K562 (cell line): Measurements from ENCODE around the gene NEURL1B. TPM values are rescaled to one million over a fixed set of nuclear protein-coding genes. Genes with fewer than 3 reads are reported as not detected.

Source experiments
- CCAR2 ChIP-seq: fragments of 200-400 bp; formaldehyde crosslinking; IDR thresholded peaks from 2 replicates; pipeline ENCODE4 v1.6.1; 2017; ENCODE audit warnings: mild to moderate bottlenecking, low read depth, low read length
- DACH1 ChIP-seq: fragments of 450-650 bp; IDR thresholded peaks from 2 replicates; pipeline ENCODE4 v1.6.1; 2018; ENCODE audit not compliant: partially characterized antibody
- POLR2AphosphoS5 ChIP-seq: IDR thresholded peaks from 2 replicates; pipeline ENCODE4 v1.6.1; 2011; ENCODE audit warnings: mild to moderate bottlenecking, low read depth, low read length, moderate library complexity; ENCODE audit not compliant: control insufficient read depth, insufficient read depth
- SFPQ ChIP-seq: fragments of 200-400 bp; formaldehyde crosslinking; IDR thresholded peaks from 2 replicates; pipeline ENCODE4 v1.6.1; 2017; ENCODE audit warnings: mild to moderate bottlenecking, low read depth, low read length, moderate library complexity
- SIN3A ChIP-seq, 2 experiments: fragments of 150-350 bp in 1 of 2; IDR thresholded peaks; 2 replicates each; pipeline ENCODE4 v1.6.1; 2011 to 2016; ENCODE audit warnings: borderline replicate concordance in 2 of 2, low read depth in 2 of 2, low read length in 2 of 2, mild to moderate bottlenecking in 2 of 2, moderate library complexity in 2 of 2; ENCODE audit not compliant: control insufficient read depth in 1 of 2
- ZNF407 ChIP-seq: fragments of 450-650 bp; IDR thresholded peaks from 2 replicates; pipeline ENCODE4 v1.6.1; 2016; ENCODE audit warnings: low read depth
- ZNF511 ChIP-seq: sonication (generic); formaldehyde crosslinking; IDR thresholded peaks from 2 replicates; pipeline ENCODE4 v1.8.0; 2022; ENCODE audit warnings: mild to moderate bottlenecking, missing genetic modification reagents
- ZNF551 ChIP-seq: fragments of 250-450 bp; sonication (Bioruptor Pico); IDR thresholded peaks from 2 replicates; pipeline ENCODE4 v1.5.0; 2021; ENCODE audit warnings: mild to moderate bottlenecking, moderate library complexity
- ZNF717 ChIP-seq: fragments of 250-450 bp; sonication (Bioruptor Pico); IDR thresholded peaks from 2 replicates; pipeline ENCODE4 v1.5.0; 2021
- polyA plus RNA-seq, 8 experiments: library from polyadenylated mRNA; depleted of rRNA in 4 of 8; stranded (reverse) in 5 of 8; unstranded in 3 of 8; fragments of >200 nt; fragmentation: Nextera tagmentation in 2 of 8; fragmentation: Illumina TruSeq in 1 of 8; extraction: Ambion mirVana in 2 of 8; extraction: Trizol in 1 of 8; gene quantifications; 2 replicates each; pipeline versions ENCODE4 v1.2.1 to v1.2.3, GENCODE V29; 2011 to 2014; ENCODE audit warnings: inconsistent platforms in 1 of 8, missing spikeins in 1 of 8
- total RNA-seq, 7 experiments: library from RNA; depleted of rRNA in 6 of 7; stranded (reverse); fragments of >200 nt in 6 of 7; fragmentation: Illumina TruSeq in 2 of 7; extraction: Trizol in 2 of 7; gene quantifications; 2 replicates each; pipeline versions ENCODE4 v1.2.1 to v1.2.3, GENCODE V29; 2011 to 2021; ENCODE audit warnings: low replicate concordance in 1 of 7
- TF ChIP-seq, protein P1 (sequence below): fragments of 250-450 bp; sonication (Bioruptor Pico); IDR thresholded peaks from 2 replicates; pipeline ENCODE4 v1.9.0; 2021; ENCODE audit warnings: mild to moderate bottlenecking, inconsistent platforms
- TF ChIP-seq, protein P2 (sequence below): IDR thresholded peaks from 3 replicates; pipeline ENCODE4 v1.6.1; 2011; ENCODE audit warnings: borderline replicate concordance, mild to moderate bottlenecking; ENCODE audit not compliant: insufficient read length, insufficient read depth

Gene NEURL1B
- total and polyA plus RNA-seq, 9 of the 15 experiments (the other 6 are each of a cell fraction or from before 2014, with no cell fraction given): 0.04 TPM; not detected in 8

DNA sequence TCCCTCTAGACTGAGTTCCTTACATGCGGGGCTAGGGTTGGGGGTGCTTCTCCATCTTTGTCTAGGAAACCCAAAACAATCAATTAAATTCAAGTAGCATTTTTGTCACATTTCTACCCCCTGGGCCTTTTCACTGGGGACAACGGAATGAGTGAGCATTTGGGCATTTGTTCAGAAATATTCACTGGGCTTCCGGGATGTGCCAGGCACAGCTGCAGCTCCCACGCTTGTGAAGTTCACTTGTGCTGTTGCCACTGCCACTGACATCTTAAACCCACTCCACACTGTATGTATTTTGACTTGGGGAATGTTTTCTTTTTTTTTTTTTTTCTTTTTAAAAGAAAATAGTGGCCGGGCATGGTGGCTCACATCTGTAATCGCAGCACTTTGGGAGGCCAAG is 98.3 kb downstream of the NEURL1B start (continued):
- no peak for TF ChIP-seq ZNF407
- no peak for TF ChIP-seq ZNF511
- TF ChIP-seq SFPQ: no peak
- TF ChIP-seq ZNF717 (CRISPR knock-in tag): no peak
- TF ChIP-seq, protein P1, sequence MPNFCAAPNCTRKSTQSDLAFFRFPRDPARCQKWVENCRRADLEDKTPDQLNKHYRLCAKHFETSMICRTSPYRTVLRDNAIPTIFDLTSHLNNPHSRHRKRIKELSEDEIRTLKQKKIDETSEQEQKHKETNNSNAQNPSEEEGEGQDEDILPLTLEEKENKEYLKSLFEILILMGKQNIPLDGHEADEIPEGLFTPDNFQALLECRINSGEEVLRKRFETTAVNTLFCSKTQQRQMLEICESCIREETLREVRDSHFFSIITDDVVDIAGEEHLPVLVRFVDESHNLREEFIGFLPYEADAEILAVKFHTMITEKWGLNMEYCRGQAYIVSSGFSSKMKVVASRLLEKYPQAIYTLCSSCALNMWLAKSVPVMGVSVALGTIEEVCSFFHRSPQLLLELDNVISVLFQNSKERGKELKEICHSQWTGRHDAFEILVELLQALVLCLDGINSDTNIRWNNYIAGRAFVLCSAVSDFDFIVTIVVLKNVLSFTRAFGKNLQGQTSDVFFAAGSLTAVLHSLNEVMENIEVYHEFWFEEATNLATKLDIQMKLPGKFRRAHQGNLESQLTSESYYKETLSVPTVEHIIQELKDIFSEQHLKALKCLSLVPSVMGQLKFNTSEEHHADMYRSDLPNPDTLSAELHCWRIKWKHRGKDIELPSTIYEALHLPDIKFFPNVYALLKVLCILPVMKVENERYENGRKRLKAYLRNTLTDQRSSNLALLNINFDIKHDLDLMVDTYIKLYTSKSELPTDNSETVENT: no peak
- TF ChIP-seq DACH1: no peak
- TF ChIP-seq ZNF551 (CRISPR knock-in tag): no peak
- no peak for TF ChIP-seq CCAR2
- TF ChIP-seq SIN3A (IDR thresholded peaks at IDR 0.05; ENCODE audit: borderline replicate concordance in 2 of 2, control insufficient read depth in 1 of 2, low read depth in 2 of 2, low read length in 2 of 2): no peak
- TF ChIP-seq, protein P2, sequence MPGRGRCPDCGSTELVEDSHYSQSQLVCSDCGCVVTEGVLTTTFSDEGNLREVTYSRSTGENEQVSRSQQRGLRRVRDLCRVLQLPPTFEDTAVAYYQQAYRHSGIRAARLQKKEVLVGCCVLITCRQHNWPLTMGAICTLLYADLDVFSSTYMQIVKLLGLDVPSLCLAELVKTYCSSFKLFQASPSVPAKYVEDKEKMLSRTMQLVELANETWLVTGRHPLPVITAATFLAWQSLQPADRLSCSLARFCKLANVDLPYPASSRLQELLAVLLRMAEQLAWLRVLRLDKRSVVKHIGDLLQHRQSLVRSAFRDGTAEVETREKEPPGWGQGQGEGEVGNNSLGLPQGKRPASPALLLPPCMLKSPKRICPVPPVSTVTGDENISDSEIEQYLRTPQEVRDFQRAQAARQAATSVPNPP: no peak
- no peak for TF ChIP-seq POLR2AphosphoS5
